GM18861 (cell line): ENCODE measurements around the gene NCBP3.
"Not testable (repeated sequence)": the region's sequence is repeated elsewhere in the genome, so short reads cannot be mapped to it uniquely, and the experiment has no call there.

Source experiments
- ATAC-seq: cut with Tn5 transposase; IDR thresholded peaks from one replicate; pipeline ENCODE4 v1.9.1; 2021; ENCODE audit not compliant: unreplicated experiment

Gene NCBP3

GRCh38 chr17:3847165-3847670 lies 1.2 kb upstream of the NCBP3 start:
- ATAC-seq = no peak

- no peak for ATAC-seq
Measured at GRCh38 chr17:3846437-3847164, 555 bp upstream of the NCBP3 start.

- ATAC-seq = no peak
Measured at GRCh38 chr17:3845291-3845620, 790 bp downstream of the NCBP3 start.

GRCh38 chr17:3844556-3844955 lies 1.5 kb downstream of the NCBP3 start:
- ATAC-seq = not testable (repeated sequence)

GRCh38 chr17:3843935-3844516 lies 2.0 kb downstream of the NCBP3 start:
- no peak for ATAC-seq

- ATAC-seq = no peak
Measured at GRCh38 chr17:3838206-3838605, 7.8 kb downstream of the NCBP3 start.

GRCh38 chr17:3836551-3836950 lies 9.5 kb downstream of the NCBP3 start:
- ATAC-seq = no peak

- no peak for ATAC-seq
Measured at GRCh38 chr17:3835410-3836229, 10.4 kb downstream of the NCBP3 start.

- ATAC-seq = no peak
Measured at GRCh38 chr17:3834811-3835210, 11.2 kb downstream of the NCBP3 start.

GRCh38 chr17:3828852-3829232 lies 17.2 kb downstream of the NCBP3 start:
- no peak for ATAC-seq

GRCh38 chr17:3828151-3828851 lies 17.7 kb downstream of the NCBP3 start:
- ATAC-seq = no peak

- no peak for ATAC-seq
Measured at GRCh38 chr17:3827124-3827773, 18.8 kb downstream of the NCBP3 start.

- ATAC-seq = no peak
Measured at GRCh38 chr17:3826191-3826590, 19.9 kb downstream of the NCBP3 start.

- no peak for ATAC-seq
Measured at GRCh38 chr17:3821101-3821500, 24.9 kb downstream of the NCBP3 start.

- no peak for ATAC-seq
Measured at GRCh38 chr17:3818786-3819185, 27.3 kb downstream of the NCBP3 start.

- no peak for ATAC-seq
Measured at GRCh38 chr17:3817851-3818605, 28.0 kb downstream of the NCBP3 start.

GRCh38 chr17:3815925-3816324 lies 30.1 kb downstream of the NCBP3 start:
- ATAC-seq = no peak

GRCh38 chr17:3815122-3815521 lies 30.9 kb downstream of the NCBP3 start:
- no peak for ATAC-seq

- no peak for ATAC-seq
Measured at GRCh38 chr17:3814361-3814760, 31.7 kb downstream of the NCBP3 start.

- ATAC-seq = no peak
Measured at GRCh38 chr17:3813171-3813570, 32.9 kb downstream of the NCBP3 start.
